Fibroblast of mammary gland (primary cell): ENCODE measurements around the gene NAIF1.
"Not testable (repeated sequence)": the region's sequence is repeated elsewhere in the genome, so short reads cannot be mapped to it uniquely, and the experiment has no call there.

Experiments
- DNase-seq: peaks from one replicate; pipeline ENCODE4 v3.0.0-alpha.2; 2010; ENCODE audit warnings: low read depth
- H3K4me3 ChIP-seq: 2 replicates; pipeline ENCODE4 v1.5.1; 2011; ENCODE audit warnings: low read depth, mild to moderate bottlenecking, low read length, moderate library complexity; ENCODE audit not compliant: control insufficient read depth
- TF ChIP-seq, protein P1 (sequence below): conservative IDR thresholded peaks from 2 replicates; pipeline ENCODE4 v1.5.1; 2011; ENCODE audit warnings: low read depth, low read length, inconsistent platforms; ENCODE audit not compliant: control insufficient read depth, insufficient read depth

NAIF1 gene

DNA sequence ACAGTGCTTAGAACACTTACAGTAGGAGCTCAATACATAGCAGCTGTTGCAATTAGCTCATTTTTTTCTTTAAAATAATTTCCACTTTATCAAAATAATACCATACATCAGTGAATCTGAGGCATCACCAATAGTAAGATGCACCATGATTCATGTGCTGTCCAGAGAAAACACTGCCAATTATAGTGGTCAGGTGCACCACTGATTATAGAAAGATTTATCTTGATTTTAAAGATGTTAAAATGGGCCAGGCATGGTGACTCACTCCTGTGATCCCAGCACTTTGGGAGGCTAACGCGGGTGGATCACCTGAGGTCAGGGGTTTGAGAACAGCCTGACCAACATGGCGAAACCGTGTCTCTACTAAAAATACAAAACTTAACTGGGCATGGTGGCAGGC, 39.4 kb downstream of the NAIF1 start:
- DNase-seq, result no peak
- TF ChIP-seq, protein P1, sequence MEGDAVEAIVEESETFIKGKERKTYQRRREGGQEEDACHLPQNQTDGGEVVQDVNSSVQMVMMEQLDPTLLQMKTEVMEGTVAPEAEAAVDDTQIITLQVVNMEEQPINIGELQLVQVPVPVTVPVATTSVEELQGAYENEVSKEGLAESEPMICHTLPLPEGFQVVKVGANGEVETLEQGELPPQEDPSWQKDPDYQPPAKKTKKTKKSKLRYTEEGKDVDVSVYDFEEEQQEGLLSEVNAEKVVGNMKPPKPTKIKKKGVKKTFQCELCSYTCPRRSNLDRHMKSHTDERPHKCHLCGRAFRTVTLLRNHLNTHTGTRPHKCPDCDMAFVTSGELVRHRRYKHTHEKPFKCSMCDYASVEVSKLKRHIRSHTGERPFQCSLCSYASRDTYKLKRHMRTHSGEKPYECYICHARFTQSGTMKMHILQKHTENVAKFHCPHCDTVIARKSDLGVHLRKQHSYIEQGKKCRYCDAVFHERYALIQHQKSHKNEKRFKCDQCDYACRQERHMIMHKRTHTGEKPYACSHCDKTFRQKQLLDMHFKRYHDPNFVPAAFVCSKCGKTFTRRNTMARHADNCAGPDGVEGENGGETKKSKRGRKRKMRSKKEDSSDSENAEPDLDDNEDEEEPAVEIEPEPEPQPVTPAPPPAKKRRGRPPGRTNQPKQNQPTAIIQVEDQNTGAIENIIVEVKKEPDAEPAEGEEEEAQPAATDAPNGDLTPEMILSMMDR, result no peak

DNA sequence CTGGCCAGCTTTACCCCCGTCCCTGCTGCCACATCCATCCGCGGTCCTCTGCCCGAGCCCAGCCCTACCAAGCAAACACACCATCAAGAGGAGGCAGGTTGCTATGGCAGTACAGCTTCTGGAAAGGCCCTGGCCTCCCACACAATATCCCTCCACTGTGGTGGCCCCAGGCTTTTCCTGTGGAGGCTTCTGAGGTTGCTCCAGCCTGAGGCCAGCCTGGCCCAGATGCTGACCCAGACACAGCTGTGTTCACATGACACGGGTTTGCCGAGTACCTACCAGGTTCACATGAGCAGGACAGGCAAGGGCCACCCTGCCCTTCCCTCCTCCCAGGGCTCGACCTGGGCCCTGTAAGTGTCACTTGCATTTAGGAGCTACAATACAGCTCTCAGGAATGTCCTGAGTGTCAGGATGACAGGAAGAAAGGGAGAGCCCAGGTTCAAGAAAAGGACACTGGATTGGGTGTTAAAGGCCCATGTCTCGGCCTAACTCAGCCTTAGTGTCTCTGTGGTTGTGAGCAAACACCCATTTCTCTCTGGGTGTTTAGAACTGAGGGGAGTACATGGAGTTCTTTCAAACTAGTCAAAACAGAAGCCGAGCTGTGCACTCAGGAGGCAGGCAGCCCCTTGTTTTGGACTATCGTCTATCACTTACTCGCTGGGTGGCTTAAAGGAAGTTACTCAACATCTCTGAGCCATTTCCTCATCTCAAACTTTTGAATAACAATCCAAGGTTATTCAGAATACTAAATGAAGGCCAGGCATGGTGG, 40.2 kb downstream of the NAIF1 start:
- TF ChIP-seq, protein P1, result no peak
- DNase-seq, result no peak
- no peak overlapping the region for H3K4me3 ChIP-seq

More for the DNA sequence above, 39.4 kb downstream of the NAIF1 start:
- no peak overlapping the region for H3K4me3 ChIP-seq

DNA sequence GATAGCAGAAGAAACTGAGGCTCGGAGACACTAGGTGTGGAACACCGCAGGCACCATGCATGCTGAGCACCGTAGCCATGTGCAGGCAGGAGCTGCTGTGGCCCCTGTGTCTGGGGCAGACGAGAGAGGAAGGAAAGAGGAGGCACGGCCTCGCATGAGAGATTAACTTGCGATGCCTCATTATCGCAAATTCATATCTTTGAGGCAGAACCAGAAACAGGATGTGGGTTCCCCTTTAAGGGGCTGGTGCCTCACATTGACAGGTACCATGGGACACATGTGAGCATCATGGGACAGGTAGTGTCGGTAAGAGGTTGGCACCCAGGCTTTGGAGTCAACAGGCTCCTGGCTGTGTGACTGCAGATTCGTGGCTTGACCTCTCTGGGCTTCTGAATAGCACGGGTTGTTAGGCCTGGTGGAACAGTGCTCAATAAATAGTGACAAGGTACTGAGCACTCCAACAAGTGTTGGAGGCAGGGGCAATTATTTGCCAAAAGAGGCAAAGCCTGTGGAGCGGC, 40.8 kb downstream of the NAIF1 start:
- TF ChIP-seq, protein P1, result no peak
- no peak for DNase-seq
- no peak overlapping the region for H3K4me3 ChIP-seq

DNA sequence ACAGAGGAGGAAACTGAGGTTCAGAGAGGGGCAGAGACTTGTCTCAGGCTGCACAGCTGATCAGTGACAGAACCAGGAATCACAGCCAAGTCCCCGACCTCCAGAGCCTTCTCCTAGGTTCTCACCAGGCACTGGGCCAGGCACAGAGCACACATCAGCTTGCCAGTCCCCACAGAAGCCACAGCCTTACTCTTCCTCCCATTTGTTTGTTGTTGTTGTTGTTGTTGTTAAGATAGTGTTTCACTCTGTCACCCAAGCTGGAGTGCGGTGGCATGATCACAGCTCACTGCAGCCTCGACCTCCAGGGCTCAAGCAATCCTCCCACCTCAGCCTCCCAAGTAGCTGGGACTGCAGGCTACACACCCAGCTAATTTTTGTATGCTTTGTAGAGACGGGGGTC, 41.4 kb downstream of the NAIF1 start:
- no peak for DNase-seq
- H3K4me3 ChIP-seq, result no peak overlapping the region
- TF ChIP-seq, protein P1, result no peak

DNA sequence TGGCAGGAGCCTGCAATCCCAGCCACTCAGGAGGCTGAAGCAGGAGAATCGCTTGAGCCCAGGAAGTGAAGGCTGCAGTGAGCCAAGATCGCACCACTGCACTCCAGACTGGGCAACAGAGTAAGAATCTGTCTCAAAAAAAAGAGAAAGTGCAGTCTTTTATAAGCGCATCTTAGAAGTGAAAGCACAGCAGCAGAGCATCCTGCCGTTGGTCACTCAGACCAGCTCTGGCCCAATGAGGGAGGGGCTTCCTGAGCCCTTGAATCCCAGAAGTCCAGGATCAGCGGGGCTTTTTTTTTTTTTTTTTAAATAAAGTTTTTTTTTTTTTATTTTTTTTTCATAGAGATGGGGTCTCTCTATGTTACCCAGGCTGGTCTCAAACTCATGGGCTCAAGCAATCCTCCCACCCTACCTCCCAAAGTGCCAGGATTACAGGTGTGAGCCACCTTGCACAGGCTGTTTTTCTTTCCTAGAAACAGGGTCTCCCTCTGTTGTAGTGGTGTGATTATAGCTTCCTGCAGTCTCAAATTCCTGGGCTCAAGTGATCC, 42.3 kb downstream of the NAIF1 start:
- no peak overlapping the region for H3K4me3 ChIP-seq
- TF ChIP-seq, protein P1, result no peak
- no peak for DNase-seq

DNA sequence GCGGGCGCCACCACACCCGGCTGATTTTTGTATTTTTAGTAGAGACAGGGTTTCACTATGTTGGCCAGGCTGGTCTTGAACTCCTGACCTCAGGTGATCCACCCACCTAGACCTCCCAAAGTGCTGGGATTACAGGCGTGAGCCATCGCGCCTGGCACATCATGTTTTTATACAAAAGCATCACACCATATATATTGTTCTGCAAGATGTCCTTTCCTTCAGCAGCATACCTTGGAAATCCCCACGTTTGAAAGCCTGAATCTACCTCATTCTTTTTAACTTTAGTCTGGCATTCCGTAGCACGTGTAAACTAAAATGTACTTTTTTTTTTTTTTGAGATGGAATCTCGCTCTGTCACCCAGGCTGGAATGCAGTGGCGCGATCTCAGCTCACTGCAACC, 43.4 kb downstream of the NAIF1 start:
- not testable (repeated sequence) for DNase-seq

DNA sequence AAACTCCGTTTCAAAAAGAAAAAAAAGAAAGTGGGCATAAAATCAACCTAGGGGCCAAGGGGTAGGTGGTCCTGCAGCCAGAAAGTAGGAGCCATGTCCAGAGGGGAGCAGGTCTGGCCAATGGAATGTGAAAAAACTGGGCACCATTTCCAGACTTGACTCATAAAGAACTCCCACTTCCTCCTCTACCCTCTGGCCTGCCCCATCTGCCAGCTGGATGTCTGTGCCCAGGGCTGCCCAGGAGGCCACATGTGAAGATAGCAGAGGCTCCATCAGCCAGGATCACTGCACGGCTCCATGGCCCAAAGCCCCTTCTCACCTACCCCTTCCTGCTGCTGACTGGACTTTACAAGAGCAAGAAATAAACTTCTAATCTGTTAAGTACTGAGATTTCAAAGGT, 44.2 kb downstream of the NAIF1 start:
- TF ChIP-seq, protein P1, result no peak
- DNase-seq, result no peak
- no peak overlapping the region for H3K4me3 ChIP-seq

More for the DNA sequence above, 43.4 kb downstream of the NAIF1 start:
- not testable (repeated sequence) for H3K4me3 ChIP-seq
